Skeletal muscle tissue (tissue), 4 donors: ENCODE measurements around the gene ADA. TPM values are rescaled to one million over a fixed set of nuclear protein-coding genes. Genes with fewer than 3 reads are reported as not detected.

ENCODE experiments used
- H3K27ac ChIP-seq: one replicate; pipeline ENCODE4 v1.7.0; 2013; ENCODE audit warnings: mild to moderate bottlenecking, low read depth, low read length, inconsistent platforms
- H3K27me3 ChIP-seq, 3 donors: one replicate each; pipeline ENCODE4 v1.7.0; 2013; ENCODE audit warnings: low read length in 3 of 3; ENCODE audit not compliant: control insufficient read depth in 3 of 3, insufficient read depth in 3 of 3
- H3K36me3 ChIP-seq, 3 donors: one replicate each; pipeline ENCODE4 v1.7.0; 2013; ENCODE audit warnings: low read length in 3 of 3; ENCODE audit not compliant: control insufficient read depth in 3 of 3, insufficient read depth in 3 of 3
- H3K4me1 ChIP-seq, 3 donors: one replicate each; pipeline ENCODE4 v1.7.0; 2013; ENCODE audit warnings: low read length in 3 of 3, mild to moderate bottlenecking in 3 of 3; ENCODE audit not compliant: control insufficient read depth in 3 of 3, insufficient read depth in 3 of 3
- H3K4me3 ChIP-seq, 3 donors: one replicate each; pipeline ENCODE4 v1.7.0; 2013; ENCODE audit warnings: low read length in 3 of 3
- H3K9ac ChIP-seq, 3 donors: one replicate each; pipeline ENCODE4 v1.7.0; 2013; ENCODE audit warnings: low read length in 3 of 3, mild to moderate bottlenecking in 3 of 3, moderate library complexity in 2 of 3, low read depth in 1 of 3
- H3K9me3 ChIP-seq, 3 donors: one replicate each; pipeline ENCODE4 v1.7.0; 2013; ENCODE audit warnings: low read length in 3 of 3; ENCODE audit not compliant: control insufficient read depth in 3 of 3
- total RNA-seq: library from RNA; depleted of rRNA; stranded (reverse); fragments of >200 nt; gene quantifications from one replicate; pipeline ENCODE4 v1.2.3, GENCODE V29; 2014
- donor health status: Osteomylitis.

ADA gene
- total RNA-seq, 1 donor from 2014 or later, result 3.7 TPM

DNA sequence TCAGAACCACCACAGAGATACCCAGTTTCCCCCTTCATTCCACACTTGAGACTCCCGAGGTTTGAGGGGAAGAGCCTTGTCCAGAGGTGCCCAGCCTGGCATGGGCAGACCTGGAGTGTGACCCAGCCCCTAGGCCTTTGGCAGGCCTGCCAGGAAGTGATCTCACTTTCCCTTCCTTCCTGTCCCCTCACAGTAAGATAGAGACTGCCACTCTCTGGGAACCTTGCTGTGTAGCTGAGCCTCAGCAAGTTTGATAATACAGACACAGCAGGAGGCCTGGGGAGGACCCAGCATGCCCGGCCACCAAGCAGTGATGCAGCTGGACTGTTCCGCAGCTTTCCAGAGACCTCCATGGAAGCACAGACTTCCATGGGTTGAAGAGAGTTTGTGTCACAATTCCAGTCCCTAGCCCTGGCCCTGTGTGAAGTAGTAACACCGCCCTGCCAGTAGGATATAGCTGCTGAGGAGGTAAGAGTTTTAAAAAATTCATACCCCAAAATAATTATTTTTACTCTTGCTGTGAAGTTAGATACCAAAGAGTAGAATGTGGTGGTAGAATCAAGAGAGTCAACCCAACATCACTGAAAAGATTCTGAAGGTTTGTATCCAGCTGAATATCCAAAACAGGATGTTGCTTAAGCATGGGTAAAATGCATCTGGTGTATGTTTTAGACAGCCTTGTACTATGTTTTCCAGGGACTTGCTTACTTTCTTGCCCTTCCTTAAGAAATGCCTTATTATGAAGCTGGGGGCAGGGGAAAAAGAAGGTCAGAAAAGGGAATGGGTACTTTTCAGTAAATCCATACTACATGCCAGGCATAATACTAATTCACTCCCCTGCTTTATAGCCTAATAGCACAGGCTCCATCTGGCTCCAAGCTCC, 52.8 kb downstream of the ADA start:
- Histone ChIP-seq H3K27ac (peak overlapping the region; percentile 77), H3K9me3 (no peaks in the 10 kb centered on the region), H3K36me3 (peaks cover 0 to 4% (median 3%) of the 10 kb centered on the region in 3 donors), H3K4me3 (peak overlapping the region in 2 of 3 donors; percentile 27 to 37), H3K9ac (peak overlapping the region; percentile 52 to 65 (median 58)), H3K4me1 (peaks cover 86 to 92% (median 88%) of the 10 kb centered on the region in 3 donors), H3K27me3 (no peaks in the 10 kb centered on the region)

GRCh38 chr20:44597930-44598329, 53.6 kb downstream of the ADA start:
- peaks cover 84 to 91% (median 86%) of the 10 kb centered on the region in 3 donors for H3K4me1 ChIP-seq
- H3K9ac ChIP-seq, result peak overlapping the region in 2 of 3 donors; percentile 58 to 65

GRCh38 chr20:44597516-44597915, 54.0 kb downstream of the ADA start:
- no peaks in the 10 kb centered on the region for H3K9me3 ChIP-seq
- no peak overlapping the region for H3K4me3 ChIP-seq
- H3K27me3 ChIP-seq, result no peaks in the 10 kb centered on the region
- peak overlapping the region; percentile 77 for H3K27ac ChIP-seq
- peak overlapping the region in 2 of 3 donors; percentile 58 to 65 for H3K9ac ChIP-seq
- H3K36me3 ChIP-seq, result peaks cover 0 to 3% (median 3%) of the 10 kb centered on the region in 3 donors
- peaks cover 80 to 88% (median 82%) of the 10 kb centered on the region in 3 donors for H3K4me1 ChIP-seq

More at GRCh38 chr20:44597930-44598329, 53.6 kb downstream of the ADA start:
- no peaks in the 10 kb centered on the region for H3K9me3 ChIP-seq
- H3K36me3 ChIP-seq, result peaks cover 0 to 3% (median 0%) of the 10 kb centered on the region in 3 donors
- H3K27ac ChIP-seq, result peak overlapping the region; percentile 77
- H3K27me3 ChIP-seq, result no peaks in the 10 kb centered on the region
- H3K4me3 ChIP-seq, result no peak overlapping the region

GRCh38 chr20:44596876-44597275, 54.6 kb downstream of the ADA start:
- H3K4me1 ChIP-seq, result peaks cover 75 to 89% (median 76%) of the 10 kb centered on the region in 3 donors
- peaks cover 6 to 10% (median 9%) of the 10 kb centered on the region in 3 donors for H3K36me3 ChIP-seq
- H3K27ac ChIP-seq, result peak overlapping the region; percentile 77
- no peaks in the 10 kb centered on the region for H3K27me3 ChIP-seq
- no peak overlapping the region for H3K9ac ChIP-seq
- H3K9me3 ChIP-seq, result no peaks in the 10 kb centered on the region
- no peak overlapping the region for H3K4me3 ChIP-seq

GRCh38 chr20:44596010-44596409, 55.5 kb downstream of the ADA start:
- no peak overlapping the region for H3K4me3 ChIP-seq
- peak overlapping the region; percentile 3 for H3K27ac ChIP-seq
- peak overlapping the region in 1 of 3 donors; percentile 26 for H3K9ac ChIP-seq
- H3K27me3 ChIP-seq, result no peaks in the 10 kb centered on the region
- H3K9me3 ChIP-seq, result no peaks in the 10 kb centered on the region
- H3K36me3 ChIP-seq, result peaks cover 13 to 16% (median 14%) of the 10 kb centered on the region in 3 donors
- peaks cover 66 to 83% (median 67%) of the 10 kb centered on the region in 3 donors for H3K4me1 ChIP-seq

DNA sequence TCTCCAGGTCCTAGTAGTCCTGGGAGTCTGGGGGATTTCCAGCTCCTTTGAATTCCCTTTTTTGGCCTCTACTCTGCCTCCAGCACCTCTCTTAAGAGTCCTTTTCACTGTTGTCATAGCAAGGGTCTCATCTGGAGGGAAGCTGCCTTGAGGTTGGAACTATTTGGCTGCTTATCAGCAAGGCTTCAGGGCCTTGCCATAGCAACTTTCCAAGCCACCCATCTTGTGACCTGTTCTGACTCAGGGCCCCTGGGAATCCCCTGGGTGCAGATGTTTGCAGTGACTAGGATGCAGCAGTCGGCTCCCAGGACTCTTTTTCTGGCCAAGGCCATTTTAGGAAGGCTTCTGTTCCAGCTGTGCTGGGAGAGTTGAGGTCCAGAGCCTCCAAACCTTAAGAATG, 56.8 kb downstream of the ADA start:
- Histone ChIP-seq H3K36me3 (peaks cover 20 to 26% (median 25%) of the 10 kb centered on the region in 3 donors), H3K27me3 (no peaks in the 10 kb centered on the region), H3K9ac (peak overlapping the region in 2 of 3 donors; percentile 7 to 9), H3K27ac (peak overlapping the region; percentile 60), H3K9me3 (no peaks in the 10 kb centered on the region), H3K4me3 (no peak overlapping the region), H3K4me1 (peaks cover 53 to 73% (median 55%) of the 10 kb centered on the region in 3 donors)

GRCh38 chr20:44593751-44594150, 57.7 kb downstream of the ADA start:
- Histone ChIP-seq H3K9ac (no peak overlapping the region), H3K4me3 (no peak overlapping the region), H3K36me3 (peaks cover 20 to 28% (median 25%) of the 10 kb centered on the region in 3 donors), H3K4me1 (peaks cover 44 to 63% (median 46%) of the 10 kb centered on the region in 3 donors), H3K9me3 (no peaks in the 10 kb centered on the region), H3K27ac (peak overlapping the region; percentile 60), H3K27me3 (no peaks in the 10 kb centered on the region)

DNA sequence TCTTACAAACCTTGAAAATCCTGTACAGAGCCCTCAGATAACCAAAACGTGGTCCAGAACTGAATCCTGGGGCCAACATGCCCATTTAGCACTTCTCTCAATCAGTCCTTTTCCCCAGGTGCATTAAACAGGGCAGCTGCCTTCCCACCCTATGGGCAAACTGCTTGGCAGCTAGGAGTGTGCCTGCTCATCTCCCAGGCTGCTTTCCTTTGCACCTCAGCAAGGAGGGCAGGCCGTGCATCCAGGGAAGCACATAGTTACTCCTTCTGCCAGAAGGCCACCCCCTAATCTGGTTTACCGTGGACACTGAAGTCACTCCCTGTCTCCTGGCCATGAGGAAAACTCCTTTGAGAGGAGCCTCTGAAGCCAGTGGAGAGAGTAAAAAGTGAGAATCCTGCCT, 59.1 kb downstream of the ADA start:
- peaks cover 20 to 28% (median 25%) of the 10 kb centered on the region in 3 donors for H3K36me3 ChIP-seq
- H3K4me1 ChIP-seq, result peaks cover 33 to 56% (median 34%) of the 10 kb centered on the region in 3 donors
- H3K27me3 ChIP-seq, result no peaks in the 10 kb centered on the region
- no peaks in the 10 kb centered on the region for H3K9me3 ChIP-seq
- no peak overlapping the region for H3K27ac ChIP-seq
- no peak overlapping the region for H3K4me3 ChIP-seq
- no peak overlapping the region for H3K9ac ChIP-seq

- Histone ChIP-seq H3K36me3 (peaks cover 17 to 28% (median 25%) of the 10 kb centered on the region in 3 donors), H3K9me3 (no peaks in the 10 kb centered on the region), H3K4me3 (no peak overlapping the region), H3K9ac (peak overlapping the region in 1 of 3 donors; percentile 8), H3K27ac (no peak overlapping the region), H3K4me1 (peaks cover 33 to 57% (median 36%) of the 10 kb centered on the region in 3 donors), H3K27me3 (no peaks in the 10 kb centered on the region)
Observed at GRCh38 chr20:44590980-44591778, 60.3 kb downstream of the ADA start.
